HEK293 (cell line): ENCODE results near the gene SPNS2.
A peak's percentile ranks its signal among the peaks of the same experiment; 100 is the strongest.

Source experiments
- CTCF ChIA-PET: fragments of 350-600 bp; formaldehyde crosslinking; extraction: SDS; loops from one replicate; lab custom pipeline; 2021; ENCODE audit warnings: antibody characterized with exemption; lab: Yijun Ruan, JAX
- POLR2A ChIA-PET: fragments of 300-600 bp; formaldehyde crosslinking; extraction: SDS; loops from one replicate; lab custom pipeline; 2020; ENCODE audit warnings: antibody characterized with exemption, inconsistent platforms; lab: Yijun Ruan, JAX
- H3K27ac ChIP-seq: fragments of 200-500 bp; sonication (Bioruptor generic); 2 replicates; pipeline ENCODE4 v1.5.1; 2014; ENCODE audit warnings: low read depth, low read length, control low read depth, inconsistent platforms; ENCODE audit errors: extremely low read depth
- H3K36me3 ChIP-seq, 2 experiments: fragments of 200-500 bp in 1 of 2; sonication (Bioruptor generic) in 1 of 2; 1 replicate in 1 of 2; 2 replicates in 1 of 2; pipeline ENCODE4 v1.5.1; 2014 to 2017; ENCODE audit warnings: inconsistent platforms in 2 of 2, low read length in 2 of 2; ENCODE audit not compliant: control insufficient read depth in 2 of 2, insufficient read depth in 1 of 2
- H3K4me1 ChIP-seq: fragments of 200-500 bp; sonication (Bioruptor generic); 2 replicates; pipeline ENCODE4 v1.5.1; 2014; ENCODE audit warnings: mild to moderate bottlenecking, low read length, inconsistent platforms; ENCODE audit not compliant: control insufficient read depth, insufficient read depth
- H3K4me3 ChIP-seq: 2 replicates; pipeline ENCODE4 v1.5.1; 2011; ENCODE audit warnings: low read depth, mild to moderate bottlenecking, control low read depth, low read length, moderate library complexity
- H3K9me3 ChIP-seq: fragments of 200-500 bp; sonication (Bioruptor generic); 2 replicates; pipeline ENCODE4 v1.5.1; 2014; ENCODE audit warnings: low read depth, low read length, inconsistent platforms; ENCODE audit not compliant: control insufficient read depth, insufficient read depth
- BCL6B ChIP-seq: fragments of 450-650 bp; formaldehyde crosslinking; IDR thresholded peaks from 2 replicates; pipeline ENCODE4 v1.5.1; 2017; ENCODE audit warnings: missing biosample characterization, missing genetic modification characterization
- GLI4 ChIP-seq: fragments of 450-650 bp; formaldehyde crosslinking; IDR thresholded peaks from 2 replicates; pipeline ENCODE4 v1.5.1; 2016; ENCODE audit warnings: missing biosample characterization, missing genetic modification characterization
- PRDM10 ChIP-seq: fragments of 450-650 bp; formaldehyde crosslinking; IDR thresholded peaks from 2 replicates; pipeline ENCODE4 v1.5.1; 2016; ENCODE audit warnings: missing biosample characterization, missing genetic modification characterization
- PRDM4 ChIP-seq: fragments of 450-650 bp; formaldehyde crosslinking; IDR thresholded peaks from 2 replicates; pipeline ENCODE4 v1.5.1; 2017; ENCODE audit warnings: missing biosample characterization, missing genetic modification characterization
- SCRT2 ChIP-seq: fragments of 450-650 bp; formaldehyde crosslinking; IDR thresholded peaks from 2 replicates; pipeline ENCODE4 v1.5.1; 2016; ENCODE audit warnings: missing biosample characterization, missing genetic modification characterization
- ZNF112 ChIP-seq: fragments of 450-650 bp; formaldehyde crosslinking; IDR thresholded peaks from 2 replicates; pipeline ENCODE4 v1.5.0; 2017; ENCODE audit warnings: missing biosample characterization, missing genetic modification characterization
- ZNF140 ChIP-seq: fragments of 450-650 bp; formaldehyde crosslinking; IDR thresholded peaks from 2 replicates; pipeline ENCODE4 v1.5.1; 2016; ENCODE audit warnings: missing biosample characterization, missing genetic modification characterization
- ZNF155 ChIP-seq: fragments of 450-650 bp; formaldehyde crosslinking; IDR thresholded peaks from 2 replicates; pipeline ENCODE4 v1.5.1; 2016; ENCODE audit warnings: missing biosample characterization, missing genetic modification characterization
- ZNF280D ChIP-seq: fragments of 450-650 bp; formaldehyde crosslinking; IDR thresholded peaks from 2 replicates; pipeline ENCODE4 v1.5.1; 2016; ENCODE audit warnings: missing biosample characterization, missing genetic modification characterization
- ZNF449 ChIP-seq: fragments of 450-650 bp; formaldehyde crosslinking; IDR thresholded peaks from 2 replicates; pipeline ENCODE4 v1.5.1; 2017; ENCODE audit warnings: missing biosample characterization, mild to moderate bottlenecking, missing genetic modification characterization, moderate library complexity
- ZNF48 ChIP-seq: fragments of 450-650 bp; formaldehyde crosslinking; IDR thresholded peaks from 2 replicates; pipeline ENCODE4 v1.5.1; 2016; ENCODE audit warnings: missing biosample characterization, missing genetic modification characterization
- ZNF513 ChIP-seq: fragments of 450-650 bp; IDR thresholded peaks from 2 replicates; pipeline ENCODE4 v1.5.1; 2018; ENCODE audit warnings: missing biosample characterization, missing genetic modification characterization
- ZNF558 ChIP-seq: fragments of 450-650 bp; formaldehyde crosslinking; IDR thresholded peaks from 2 replicates; pipeline ENCODE4 v1.5.1; 2016; ENCODE audit warnings: missing biosample characterization, missing genetic modification characterization
- ZNF560 ChIP-seq: fragments of 450-650 bp; formaldehyde crosslinking; IDR thresholded peaks from 2 replicates; pipeline ENCODE4 v1.5.1; 2017; ENCODE audit warnings: missing biosample characterization, missing genetic modification characterization, borderline replicate concordance
- ZNF561 ChIP-seq: fragments of 450-650 bp; IDR thresholded peaks from 2 replicates; pipeline ENCODE4 v1.5.1; 2018; ENCODE audit warnings: missing biosample characterization, missing genetic modification characterization, borderline replicate concordance
- ZNF626 ChIP-seq: fragments of 450-650 bp; sonication (Bioruptor Pico); formaldehyde crosslinking; IDR thresholded peaks from 2 replicates; pipeline ENCODE4 v1.5.1; 2018; ENCODE audit warnings: missing biosample characterization, missing genetic modification characterization, inconsistent platforms
- ZNF76 ChIP-seq: fragments of 450-650 bp; formaldehyde crosslinking; IDR thresholded peaks from 2 replicates; pipeline ENCODE4; 2016; ENCODE audit warnings: low read depth, missing biosample characterization, missing genetic modification characterization, borderline replicate concordance
- ZNF777 ChIP-seq: fragments of 450-650 bp; formaldehyde crosslinking; IDR thresholded peaks from 2 replicates; pipeline ENCODE4 v1.5.1; 2017; ENCODE audit warnings: missing biosample characterization, missing genetic modification characterization, borderline replicate concordance
- ZXDB ChIP-seq: fragments of 450-650 bp; formaldehyde crosslinking; IDR thresholded peaks from 2 replicates; pipeline ENCODE4 v1.5.1; 2016; ENCODE audit warnings: missing biosample characterization, missing genetic modification characterization

The SPNS2 gene

GRCh38 chr17:4565209-4566141 lies 66.8 kb downstream of the SPNS2 start (continued):
- TF ChIP-seq PRDM4 (no peak), ZXDB (no peak), ZNF626 (tag by site-specific recombination) (no peak), GLI4 (tag by site-specific recombination) (no peak), PRDM10 (no peak), SCRT2 (tag by site-specific recombination) (peak; percentile 46), ZNF280D (tag by site-specific recombination) (no peak), ZNF155 (no peak), ZNF558 (tag by site-specific recombination) (no peak), BCL6B (tag by site-specific recombination) (no peak)

GRCh38 chr17:4566785-4567184 lies 68.1 kb downstream of the SPNS2 start:
- ChIA-PET POLR2A (interaction anchor here (1.1 to 1.9 kb wide), 3 partner anchors 11 to 137 kb away, joined by 5 to 12 read pairs (median 9); partner anchors contain the start of genes MYBBP1A and PELP1), CTCF (interaction anchor here (0.5 to 8.7 kb wide), 66 partner anchors 10 to 502 kb away, joined by 3 to 289 read pairs (median 4); partner anchors contain the start of genes CHRNE, GLTPD2, MED11 and MYBBP1A)
- no peak overlapping the region for H3K4me3 ChIP-seq
- no peaks in the 10 kb centered on the region for H3K9me3 ChIP-seq
- H3K4me1 ChIP-seq: no peaks in the 10 kb centered on the region
- H3K36me3 ChIP-seq: no peaks in the 10 kb centered on the region
- no peak overlapping the region for H3K27ac ChIP-seq
- TF ChIP-seq ZNF449 (tag by site-specific recombination): no peak
- TF ChIP-seq ZNF140 (tag by site-specific recombination): no peak
- TF ChIP-seq ZNF560 (tag by site-specific recombination): no peak
- TF ChIP-seq ZNF561 (tag by site-specific recombination): peak; percentile 48; the same call in 1 of the 2 replicates
- no peak for TF ChIP-seq ZNF112 (tag by site-specific recombination)
- TF ChIP-seq ZNF48: no peak
- TF ChIP-seq ZNF513 (tag by site-specific recombination): no peak
- TF ChIP-seq ZNF777 (tag by site-specific recombination): no peak
- no peak for TF ChIP-seq BCL6B (tag by site-specific recombination)
- TF ChIP-seq ZNF76: no peak
